IMR-90 (cell line): ENCODE measurements around the gene ZNF879. TPM values are rescaled to one million over a fixed set of nuclear protein-coding genes. Genes with fewer than 3 reads are reported as not detected.

Source experiments
- ATAC-seq: fragments of 200-7000 bp; cut with Tn5 transposase; 2 replicates; pipeline ENCODE4 v1.9.1; 2020; ENCODE audit warnings: low read depth, mild to moderate bottlenecking, moderate library complexity
- BruUV-seq: library from RNA; stranded (reverse); fragments of 400-500 nt; replicated peaks from 2 replicates; lab custom pipeline; 2021; lab: Mats Ljungman, UMichigan
- CTCF ChIA-PET: fragments of 300-600 bp; formaldehyde crosslinking; extraction: SDS; loops from one replicate; lab custom pipeline; 2021; ENCODE audit warnings: antibody characterized with exemption; lab: Yijun Ruan, JAX
- POLR2A ChIA-PET: fragments of 300-600 bp; sonication (Branson Sonifier 250); formaldehyde crosslinking; loops from one replicate; lab custom pipeline; 2022; ENCODE audit warnings: antibody characterized with exemption; ENCODE audit not compliant: unreplicated experiment; lab: Charles Lee
- DNase-seq: peaks from one replicate; pipeline ENCODE4 v3.0.0; 2013
- H2AFZ ChIP-seq: replicated peaks from 2 replicates; pipeline ENCODE3; 2013; ENCODE audit warnings: low read length, mild to moderate bottlenecking; ENCODE audit not compliant: poor library complexity
- H2AK5ac ChIP-seq: 2 replicates; pipeline ENCODE4 v1.6.1; 2013; ENCODE audit warnings: low read depth, low read length, inconsistent platforms
- H2AK9ac ChIP-seq: replicated peaks from 2 replicates; pipeline ENCODE3; 2013; ENCODE audit warnings: mild to moderate bottlenecking, low read depth, low read length, moderate library complexity; ENCODE audit not compliant: poor library complexity
- H2BK120ac ChIP-seq: 2 replicates; pipeline ENCODE4 v1.6.1; 2013; ENCODE audit warnings: low read depth, low read length, inconsistent platforms
- H2BK15ac ChIP-seq: 3 replicates; pipeline ENCODE4 v1.6.1; 2013; ENCODE audit warnings: low read depth, low read length, inconsistent platforms
- H2BK20ac ChIP-seq: 2 replicates; pipeline ENCODE4 v1.6.1; 2013; ENCODE audit warnings: low read depth, mild to moderate bottlenecking, inconsistent platforms, low read length, moderate library complexity
- H2BK5ac ChIP-seq: 2 replicates; pipeline ENCODE4 v1.6.1; 2013; ENCODE audit warnings: mild to moderate bottlenecking, low read depth, low read length, inconsistent platforms; ENCODE audit not compliant: poor library complexity, severe bottlenecking
- H3K14ac ChIP-seq: replicated peaks from 2 replicates; pipeline ENCODE4 v1.6.1; 2013; ENCODE audit warnings: low read depth, low read length, inconsistent platforms
- H3K18ac ChIP-seq: 2 replicates; pipeline ENCODE4 v1.6.1; 2013; ENCODE audit warnings: low read depth, low read length, control low read depth
- H3K23ac ChIP-seq: 2 replicates; pipeline ENCODE4 v1.6.1; 2013; ENCODE audit warnings: low read depth, low read length, inconsistent platforms
- H3K27ac ChIP-seq: 2 replicates; pipeline ENCODE4 v1.5.1; 2013; ENCODE audit warnings: mild to moderate bottlenecking, control low read depth, low read length; ENCODE audit not compliant: insufficient read depth
- H3K27me3 ChIP-seq: 2 replicates; pipeline ENCODE4 v1.6.1; 2013; ENCODE audit warnings: low read length; ENCODE audit not compliant: control insufficient read depth, insufficient read depth
- H3K36me3 ChIP-seq: 2 replicates; pipeline ENCODE4 v1.6.1; 2013; ENCODE audit warnings: low read length, mixed read lengths; ENCODE audit not compliant: control insufficient read depth, insufficient read depth
- H3K4ac ChIP-seq: 2 replicates; pipeline ENCODE4 v1.6.1; 2013; ENCODE audit warnings: low read depth, low read length, inconsistent platforms
- H3K4me1 ChIP-seq: 2 replicates; pipeline ENCODE4 v1.6.1; 2013; ENCODE audit warnings: low read length, mixed read lengths; ENCODE audit not compliant: control insufficient read depth, insufficient read depth
- H3K4me2 ChIP-seq: 2 replicates; pipeline ENCODE4 v1.6.1; 2013; ENCODE audit warnings: low read depth, mild to moderate bottlenecking, control low read depth, low read length, moderate library complexity
- H3K4me3 ChIP-seq: 2 replicates; pipeline ENCODE4 v1.5.1; 2013; ENCODE audit warnings: low read depth, mild to moderate bottlenecking, control low read depth, low read length, moderate library complexity; ENCODE audit not compliant: insufficient read depth
- H3K56ac ChIP-seq: 2 replicates; pipeline ENCODE4 v1.6.1; 2013; ENCODE audit warnings: low read length, inconsistent platforms; ENCODE audit not compliant: insufficient read depth; ENCODE audit errors: extremely low read depth
- H3K79me1 ChIP-seq, 2 experiments: 2 replicates each; pipeline ENCODE4 v1.6.1; 2013; ENCODE audit warnings: low read length in 2 of 2, inconsistent platforms in 1 of 2, low read depth in 1 of 2
- H3K9ac ChIP-seq: 2 replicates; pipeline ENCODE4 v1.6.1; 2013; ENCODE audit warnings: low read depth, low read length, control low read depth
- H3K9me1 ChIP-seq: 2 replicates; pipeline ENCODE4 v1.6.1; 2013; ENCODE audit warnings: low read length, inconsistent platforms; ENCODE audit not compliant: insufficient read depth
- H3K9me3 ChIP-seq: 2 replicates; pipeline ENCODE4 v1.6.1; 2013; ENCODE audit warnings: low read length; ENCODE audit not compliant: control insufficient read depth, insufficient read depth
- H4K20me1 ChIP-seq: 2 replicates; pipeline ENCODE4 v1.6.1; 2013; ENCODE audit warnings: low read length, inconsistent platforms; ENCODE audit not compliant: insufficient read depth
- H4K5ac ChIP-seq: 2 replicates; pipeline ENCODE4 v1.6.1; 2013; ENCODE audit warnings: mild to moderate bottlenecking, low read depth, low read length, control low read depth
- H4K8ac ChIP-seq, 2 experiments: 2 replicates each; pipeline ENCODE4 v1.6.1; 2013; ENCODE audit warnings: low read depth in 2 of 2, low read length in 2 of 2, control low read depth in 1 of 2, inconsistent platforms in 1 of 2
- H4K91ac ChIP-seq: 2 replicates; pipeline ENCODE4 v1.6.1; 2013; ENCODE audit warnings: low read depth, low read length, inconsistent platforms; ENCODE audit not compliant: insufficient read depth
- BHLHE40 ChIP-seq: fragments of 150-350 bp; IDR thresholded peaks from 2 replicates; pipeline ENCODE4 v1.6.1; 2016; ENCODE audit warnings: mild to moderate bottlenecking, low read depth, low read length
- CEBPB ChIP-seq: IDR thresholded peaks from 2 replicates; pipeline ENCODE4 v1.6.1; 2012; ENCODE audit warnings: low read depth, low read length, improper control_type of control experiment
- RCOR1 ChIP-seq: IDR thresholded peaks from 2 replicates; pipeline ENCODE4 v1.6.1; 2012; ENCODE audit warnings: mild to moderate bottlenecking, low read length, improper control_type of control experiment; ENCODE audit not compliant: insufficient replicate concordance
- WGBS, 2 experiments: methylation state at CpG; one replicate each; pipeline versions ENCODE4 v1.1.5 to v1.1.7; 2013; ENCODE audit warnings: missing lambda C conversion rate in 2 of 2; ENCODE audit not compliant: insufficient read length in 1 of 2; ENCODE audit errors: extremely low coverage in 2 of 2; 5-methylcytosine and 5-hydroxymethylcytosine counted together
- dilution Hi-C: fragments of 300-500 bp; cut with HindIII; formaldehyde crosslinking; loops from one replicate; pipeline ENCODE4 v1.14.3; 2018; ENCODE audit warnings: low sequenced_read_pairs; ENCODE audit not compliant: unreplicated experiment
- in situ Hi-C: fragments of 300-500 bp; cut with MboI; formaldehyde crosslinking; loops from 3 replicates; pipeline ENCODE4 v1.14.3; 2019; ENCODE audit warnings: low sequenced_read_pairs, inconsistent platforms, mixed read lengths
- intact Hi-C: fragments of 100-400 bp; cut with micrococcal nuclease; formaldehyde crosslinking; loops from 2 replicates; pipeline ENCODE4 v1.10.0; 2022
- polyA plus RNA-seq, 3 experiments: library from polyadenylated mRNA; depleted of rRNA; stranded (reverse); fragments of >200 nt; gene quantifications; 2 replicates each; pipeline ENCODE4 v1.2.3, GENCODE V29; 2012; ENCODE audit warnings: low replicate concordance in 1 of 3
- total RNA-seq: library from RNA; depleted of rRNA; stranded (reverse); fragments of >200 nt; gene quantifications from 2 replicates; pipeline ENCODE4 v1.2.3, GENCODE V29; 2012
- TF ChIP-seq, protein P1 (sequence below): fragments of 150-350 bp; IDR thresholded peaks from 2 replicates; pipeline ENCODE4 v1.6.1; 2016; ENCODE audit warnings: low read depth, mild to moderate bottlenecking, low read length, moderate library complexity, borderline replicate concordance

ZNF879 gene
- total and polyA plus RNA-seq, 2 of the 4 experiments (the other 2 are of a cell fraction) = 1.4 to 3.4 TPM

DNA sequence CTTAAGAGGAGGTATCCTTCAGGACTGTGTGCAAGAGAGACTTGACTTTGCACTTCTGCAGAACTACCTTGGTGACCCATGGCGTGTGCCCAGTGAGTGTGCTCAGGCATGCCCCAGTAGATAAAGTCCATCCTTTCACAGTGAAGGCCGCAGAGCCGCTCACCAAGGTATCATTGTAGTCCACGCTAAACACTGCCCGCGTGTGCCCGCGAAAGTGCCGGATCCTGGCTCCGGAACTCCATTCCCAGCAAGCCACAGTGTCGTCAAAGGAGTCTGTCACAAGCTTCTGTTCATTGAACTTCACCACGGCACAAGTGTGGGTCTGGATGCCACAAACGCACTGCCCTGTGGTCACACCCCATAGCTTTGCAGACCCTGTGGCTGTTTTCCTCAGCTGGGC is 25.2 kb upstream of the ZNF879 start:
- no peak overlapping the region for H3K23ac ChIP-seq
- H4K8ac ChIP-seq = no peak overlapping the region
- no peaks in the 10 kb centered on the region for H3K36me3 ChIP-seq
- no peak overlapping the region for H3K4me2 ChIP-seq
- ChIA-PET POLR2A (no interaction called here), CTCF (no interaction called here)
- no peak overlapping the region for H2BK15ac ChIP-seq
- dilution Hi-C loops (no loop called here), in situ Hi-C loops (no loop called here), intact Hi-C loops (no loop called here)
- no peaks in the 10 kb centered on the region for H4K20me1 ChIP-seq
- no peak overlapping the region for H3K18ac ChIP-seq
- H3K79me1 ChIP-seq = no peaks in the 10 kb centered on the region
- ATAC-seq (no peak), DNase-seq (no peak)
- TF ChIP-seq CEBPB (no peak), RCOR1 (no peak), BHLHE40 (no peak)
- TF ChIP-seq, protein P1, sequence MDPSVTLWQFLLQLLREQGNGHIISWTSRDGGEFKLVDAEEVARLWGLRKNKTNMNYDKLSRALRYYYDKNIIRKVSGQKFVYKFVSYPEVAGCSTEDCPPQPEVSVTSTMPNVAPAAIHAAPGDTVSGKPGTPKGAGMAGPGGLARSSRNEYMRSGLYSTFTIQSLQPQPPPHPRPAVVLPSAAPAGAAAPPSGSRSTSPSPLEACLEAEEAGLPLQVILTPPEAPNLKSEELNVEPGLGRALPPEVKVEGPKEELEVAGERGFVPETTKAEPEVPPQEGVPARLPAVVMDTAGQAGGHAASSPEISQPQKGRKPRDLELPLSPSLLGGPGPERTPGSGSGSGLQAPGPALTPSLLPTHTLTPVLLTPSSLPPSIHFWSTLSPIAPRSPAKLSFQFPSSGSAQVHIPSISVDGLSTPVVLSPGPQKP = no peak
- H4K5ac ChIP-seq = no peak overlapping the region
- no peak overlapping the region for H2BK120ac ChIP-seq
- H3K14ac ChIP-seq = no peak overlapping the region
- H3K27me3 ChIP-seq = peaks cover 2% of the 10 kb centered on the region; the same call in 1 of the 2 replicates
- no TSS peak for BruUV-seq
- H2BK20ac ChIP-seq = no peak overlapping the region
- no peak overlapping the region for H2AFZ ChIP-seq
- H3K4ac ChIP-seq = no peak overlapping the region
- H3K9ac ChIP-seq = no peak overlapping the region
- peaks cover 29% of the 10 kb centered on the region for H3K9me3 ChIP-seq
- H2BK5ac ChIP-seq = no peak overlapping the region
- H2AK5ac ChIP-seq = no peak overlapping the region
- H3K27ac ChIP-seq = no peak overlapping the region
- H4K91ac ChIP-seq = no peak overlapping the region
- no peaks in the 10 kb centered on the region for H3K4me1 ChIP-seq
- H3K9me1 ChIP-seq = no peaks in the 10 kb centered on the region
- 73% methylated on average over 13 of the region's 13 CpGs; no CpG with 5 or more reads in 1 of the 2 experiments for WGBS, 2 experiments
- H2AK9ac ChIP-seq = no peak overlapping the region
- no peak overlapping the region for H3K4me3 ChIP-seq
- H3K56ac ChIP-seq = no peak overlapping the region
